CD4-positive, alpha-beta T cell treated with Interleukin-17A for 1 hour (primary cell): ENCODE results near the gene FASN.

ENCODE experiments used
- DNase-seq: peaks from one replicate; pipeline ENCODE4 v3.0.0-alpha.2; 2020

FASN gene

GRCh38 chr17:82072827-82073226 is 25.2 kb downstream of the FASN start:
- no peak for DNase-seq

GRCh38 chr17:82070611-82071010 is 27.4 kb downstream of the FASN start:
- no peak for DNase-seq

DNA sequence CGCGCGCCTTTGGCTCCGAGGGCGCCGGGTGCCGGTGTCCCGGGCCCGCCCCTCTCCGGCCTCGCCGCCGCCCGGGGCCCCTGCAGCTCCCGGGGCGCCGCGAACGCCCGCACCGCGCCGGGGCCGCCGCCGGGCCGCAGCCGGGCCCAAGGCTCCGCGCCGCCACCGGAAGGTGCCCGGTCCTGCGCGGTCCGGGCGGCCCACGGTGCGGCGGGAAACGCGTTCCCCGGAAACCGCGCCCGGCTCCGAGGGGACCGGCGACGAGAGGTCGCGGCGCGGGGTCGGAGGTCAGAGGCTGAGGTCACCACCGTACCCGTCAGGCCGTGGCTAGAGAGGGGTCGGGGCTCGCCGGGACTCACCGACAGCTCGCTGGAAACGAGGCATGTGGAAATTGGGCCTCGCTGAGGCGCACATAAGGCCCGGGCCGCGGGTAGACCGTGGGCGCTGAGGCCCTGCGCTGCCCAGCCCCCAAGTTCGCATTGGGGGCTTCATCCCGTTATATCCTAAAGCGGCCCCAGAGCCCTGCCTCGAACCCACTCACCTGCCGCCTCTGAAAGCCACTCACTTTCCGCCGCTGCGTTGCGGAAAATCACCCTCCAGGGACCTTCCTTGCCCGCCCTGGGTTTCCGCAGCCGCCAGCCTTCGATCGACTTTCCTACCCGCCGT is 32.3 kb downstream of the FASN start, which contains the start of gene DUS1L:
DUS1L (minus strand) TSS at position 167 of the 666 bp plus-strand sequence. CDS start 745 bp downstream, outside the sequence.
- DNase-seq: peak; percentile 75

DNA sequence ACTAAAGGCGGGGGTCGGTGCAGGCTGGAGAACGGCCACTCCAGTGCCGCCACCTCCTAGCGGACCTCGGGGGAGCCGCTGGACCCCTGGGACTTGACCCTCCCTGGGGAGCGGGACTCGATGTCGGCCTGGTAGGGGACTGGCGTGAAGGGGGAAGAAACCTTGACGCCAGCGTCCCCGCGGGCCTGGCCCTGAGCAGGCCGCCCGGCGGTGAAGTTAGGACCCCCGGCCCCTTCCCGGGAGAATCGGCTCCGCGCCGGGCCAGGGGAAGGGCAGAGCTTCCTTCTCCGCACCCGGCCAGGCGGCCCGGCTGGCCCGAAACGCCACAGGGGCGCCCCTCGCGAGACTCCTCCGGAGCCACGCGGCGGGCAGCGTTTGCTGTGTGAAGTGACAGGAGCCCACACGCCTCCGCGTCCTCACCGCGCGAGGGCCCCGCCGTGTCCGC is 32.8 kb downstream of the FASN start:
- DNase-seq: no peak

DNA sequence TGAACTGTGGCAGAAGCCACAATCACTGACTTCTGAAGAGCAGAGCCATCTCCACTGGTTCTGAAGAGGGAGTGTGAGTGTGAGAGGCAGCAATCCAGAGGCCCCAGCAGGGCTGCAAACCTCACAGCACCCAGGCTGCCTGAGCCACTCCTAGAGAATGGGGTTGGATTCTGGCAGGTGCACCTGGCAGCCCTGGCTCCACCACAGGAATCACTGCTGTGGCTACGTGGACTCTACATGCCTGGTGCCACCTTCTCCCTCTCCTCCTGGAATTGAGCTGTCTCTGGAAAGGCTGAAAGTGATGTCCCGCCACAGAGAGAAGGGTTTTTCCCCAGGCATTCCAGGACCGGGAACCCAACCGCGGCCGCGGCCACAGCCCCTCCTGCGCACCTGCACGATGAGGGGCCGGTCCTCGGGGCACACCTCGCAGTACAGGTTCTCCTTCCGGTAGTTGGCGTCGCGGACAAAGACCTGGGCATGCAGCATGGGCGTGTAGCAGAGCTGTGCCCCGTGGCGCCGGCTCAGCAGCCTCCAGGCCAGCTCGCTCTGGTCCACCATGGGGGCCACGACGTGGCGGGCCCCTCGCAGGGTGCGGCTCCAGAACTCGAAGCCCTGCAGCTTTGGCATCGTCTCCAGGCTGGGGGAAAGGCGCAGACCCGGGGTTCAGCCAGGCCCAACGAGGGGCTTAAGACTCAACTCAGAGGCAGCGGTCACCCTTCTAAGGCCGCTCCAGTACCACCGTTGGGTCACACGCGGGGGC is 33.4 kb downstream of the FASN start:
- DNase-seq: no peak

GRCh38 chr17:82063424-82064415 is 34.3 kb downstream of the FASN start:
- DNase-seq: no peak

- no peak for DNase-seq
Measured at GRCh38 chr17:82062984-82063368, 35.1 kb downstream of the FASN start.

DNA sequence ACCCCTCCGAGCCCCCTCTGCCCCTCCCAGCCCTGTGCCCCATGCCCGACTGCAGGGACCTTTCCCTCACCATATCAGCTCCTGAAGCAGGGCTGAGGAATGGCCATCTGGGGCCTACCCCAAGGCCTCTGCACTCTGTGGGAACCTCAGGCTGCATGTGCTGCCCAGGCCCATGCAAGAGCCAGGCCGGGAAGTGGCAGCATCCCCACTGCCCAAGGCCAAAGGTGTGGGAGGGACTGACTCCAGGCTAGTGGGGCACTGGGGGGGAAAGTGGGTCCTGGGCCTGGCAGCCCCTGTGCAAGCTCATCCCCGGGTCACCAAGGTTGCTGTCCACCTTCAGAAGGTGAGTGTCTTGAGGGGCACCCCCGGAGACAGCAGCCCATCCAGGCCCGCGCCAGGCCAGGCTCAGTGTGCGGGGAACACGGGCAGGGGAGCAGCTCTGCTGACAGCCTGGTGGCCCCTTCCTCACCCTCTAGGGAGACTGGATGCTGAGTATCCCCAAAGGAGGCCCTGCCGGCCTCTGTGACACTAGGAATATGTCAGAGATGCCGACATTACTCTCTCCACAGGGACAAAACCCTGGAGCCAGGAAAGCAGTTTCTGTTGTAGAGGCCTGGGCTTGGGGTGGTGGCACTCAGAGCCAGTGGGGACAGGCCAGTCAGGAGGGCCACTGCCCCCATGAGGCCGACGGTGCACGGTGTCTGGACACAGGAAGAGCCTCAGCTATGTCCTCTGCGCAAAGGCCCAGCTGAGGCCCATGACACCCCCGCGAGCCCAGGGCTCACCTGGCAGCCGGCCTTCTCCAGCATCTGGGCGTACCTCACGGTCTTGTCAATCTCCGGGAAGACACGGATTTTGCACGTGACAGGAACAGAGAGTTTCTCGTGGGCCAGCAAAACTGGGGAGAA is 35.7 kb downstream of the FASN start:
- no peak for DNase-seq

GRCh38 chr17:82061047-82061925 is 36.8 kb downstream of the FASN start:
- no peak for DNase-seq

GRCh38 chr17:82060614-82061013 is 37.4 kb downstream of the FASN start:
- DNase-seq: no peak

DNA sequence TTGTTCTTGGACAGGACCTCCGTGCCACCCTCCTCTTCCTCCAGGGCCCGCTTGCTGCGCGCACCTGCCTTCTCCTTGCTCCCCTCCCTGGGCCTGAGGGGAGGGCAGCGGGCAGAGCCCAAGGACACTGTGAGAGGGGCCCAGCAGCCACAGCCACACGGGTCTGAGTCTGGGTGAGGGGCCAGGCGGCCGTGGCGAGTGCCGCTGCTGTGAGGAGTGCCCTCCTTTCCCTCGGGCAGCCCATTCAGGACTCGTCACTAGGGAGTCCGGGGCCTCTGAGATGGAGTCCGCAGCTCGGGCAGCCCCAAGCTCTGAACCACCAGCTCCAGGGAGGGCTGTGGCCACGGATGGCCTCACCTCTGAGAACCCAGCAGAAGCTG is 38.0 kb downstream of the FASN start:
- DNase-seq: no peak

- DNase-seq: no peak
Measured at GRCh38 chr17:82059272-82060000, 38.6 kb downstream of the FASN start.

DNA sequence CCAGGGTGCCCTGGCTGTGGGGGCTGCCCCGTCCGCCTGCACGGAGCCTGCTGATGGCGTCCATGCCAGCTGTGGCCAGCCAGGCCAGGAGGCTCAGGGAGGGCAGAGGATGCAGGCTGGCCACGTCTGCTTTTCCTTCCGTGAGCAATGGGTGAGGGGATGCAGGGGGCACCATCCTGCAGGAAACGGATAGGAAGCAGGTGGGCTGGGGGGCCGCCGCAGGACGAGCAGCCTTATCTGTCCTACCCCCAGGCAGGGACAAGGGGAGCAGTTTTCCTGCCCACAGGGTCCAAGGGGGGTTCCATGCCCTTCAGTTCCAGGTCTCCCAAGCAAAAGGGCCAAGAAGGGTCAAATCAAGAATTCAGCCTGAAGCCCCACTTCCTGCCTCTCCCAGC is 39.2 kb downstream of the FASN start:
- DNase-seq: no peak

- no peak for DNase-seq
Measured at GRCh38 chr17:82058230-82058854, 39.7 kb downstream of the FASN start.

DNA sequence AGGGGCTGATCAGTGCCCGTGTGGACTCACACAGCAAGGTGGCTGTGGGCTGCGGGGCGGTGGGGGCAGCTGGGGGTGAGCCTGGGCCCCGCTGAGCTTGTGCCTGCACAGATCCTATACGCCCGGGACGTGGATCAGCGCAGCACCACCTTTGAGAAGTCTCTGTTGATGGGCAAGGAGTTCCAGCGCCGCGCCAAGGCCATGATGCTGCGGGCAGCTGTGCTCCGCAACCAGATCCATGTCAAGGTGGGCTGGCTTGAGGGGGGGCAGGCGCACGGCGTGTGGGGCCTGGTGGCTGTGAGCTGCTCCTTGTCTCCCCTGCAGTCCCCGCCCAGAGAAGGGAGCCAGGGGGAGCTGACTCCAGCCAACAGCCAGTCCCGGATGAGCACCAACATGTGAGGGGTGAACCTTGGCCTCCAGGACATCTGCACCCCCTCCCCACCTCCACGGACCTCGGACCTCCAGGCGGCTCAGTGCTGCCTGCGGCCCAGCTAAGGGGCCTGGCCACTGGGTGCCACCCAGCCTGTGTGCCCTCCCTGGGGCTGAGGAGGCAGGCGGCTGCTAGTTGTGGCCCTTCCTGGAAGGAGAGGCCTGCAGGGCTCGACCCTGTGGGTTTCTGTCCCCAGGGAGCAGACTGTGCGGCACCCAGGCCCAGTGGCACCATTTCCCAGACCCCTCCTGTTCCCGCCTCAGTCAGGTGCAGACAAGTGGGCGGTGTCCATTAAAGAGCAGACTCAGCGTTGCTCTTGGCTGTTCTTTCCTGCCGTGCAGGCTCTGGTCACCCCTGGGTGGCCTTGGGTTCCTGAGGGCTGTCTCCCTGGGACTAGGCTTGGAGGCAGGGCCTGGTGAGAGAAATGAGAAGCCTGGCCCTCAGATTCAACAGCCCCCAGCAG is 41.1 kb downstream of the FASN start:
- no peak for DNase-seq

DNA sequence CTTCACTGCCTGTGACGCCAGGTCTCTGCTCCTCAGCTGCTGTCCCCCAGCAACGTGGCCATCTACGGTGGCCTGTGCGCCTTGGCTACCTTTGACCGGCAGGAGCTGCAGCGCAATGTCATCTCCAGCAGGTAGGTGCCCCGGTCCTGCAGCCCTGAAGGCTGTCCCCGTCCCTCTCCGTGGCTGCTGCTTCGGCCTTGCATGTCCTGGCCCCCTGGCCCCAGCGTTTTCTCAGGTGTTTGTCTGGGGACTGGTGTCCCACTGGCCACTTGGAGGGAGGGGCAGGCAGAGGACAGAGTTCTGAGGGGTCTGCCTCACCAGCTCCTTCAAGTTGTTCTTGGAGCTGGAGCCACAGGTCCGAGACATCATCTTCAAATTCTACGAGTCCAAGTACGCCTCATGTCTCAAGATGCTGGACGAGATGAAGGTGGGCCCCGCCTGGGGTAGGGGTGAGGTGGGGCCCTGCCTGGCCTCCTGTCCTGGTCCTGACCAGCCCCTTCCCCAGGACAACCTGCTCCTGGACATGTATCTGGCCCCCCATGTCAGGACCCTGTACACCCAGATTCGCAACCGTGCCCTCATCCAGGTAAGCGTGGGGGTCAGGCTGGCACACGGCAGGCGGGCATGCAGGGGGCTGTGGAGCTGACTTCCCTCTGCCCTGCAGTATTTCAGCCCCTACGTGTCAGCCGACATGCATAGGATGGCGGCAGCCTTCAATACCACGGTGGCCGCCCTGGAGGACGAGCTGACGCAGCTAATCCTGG is 41.9 kb downstream of the FASN start:
- no peak for DNase-seq

DNA sequence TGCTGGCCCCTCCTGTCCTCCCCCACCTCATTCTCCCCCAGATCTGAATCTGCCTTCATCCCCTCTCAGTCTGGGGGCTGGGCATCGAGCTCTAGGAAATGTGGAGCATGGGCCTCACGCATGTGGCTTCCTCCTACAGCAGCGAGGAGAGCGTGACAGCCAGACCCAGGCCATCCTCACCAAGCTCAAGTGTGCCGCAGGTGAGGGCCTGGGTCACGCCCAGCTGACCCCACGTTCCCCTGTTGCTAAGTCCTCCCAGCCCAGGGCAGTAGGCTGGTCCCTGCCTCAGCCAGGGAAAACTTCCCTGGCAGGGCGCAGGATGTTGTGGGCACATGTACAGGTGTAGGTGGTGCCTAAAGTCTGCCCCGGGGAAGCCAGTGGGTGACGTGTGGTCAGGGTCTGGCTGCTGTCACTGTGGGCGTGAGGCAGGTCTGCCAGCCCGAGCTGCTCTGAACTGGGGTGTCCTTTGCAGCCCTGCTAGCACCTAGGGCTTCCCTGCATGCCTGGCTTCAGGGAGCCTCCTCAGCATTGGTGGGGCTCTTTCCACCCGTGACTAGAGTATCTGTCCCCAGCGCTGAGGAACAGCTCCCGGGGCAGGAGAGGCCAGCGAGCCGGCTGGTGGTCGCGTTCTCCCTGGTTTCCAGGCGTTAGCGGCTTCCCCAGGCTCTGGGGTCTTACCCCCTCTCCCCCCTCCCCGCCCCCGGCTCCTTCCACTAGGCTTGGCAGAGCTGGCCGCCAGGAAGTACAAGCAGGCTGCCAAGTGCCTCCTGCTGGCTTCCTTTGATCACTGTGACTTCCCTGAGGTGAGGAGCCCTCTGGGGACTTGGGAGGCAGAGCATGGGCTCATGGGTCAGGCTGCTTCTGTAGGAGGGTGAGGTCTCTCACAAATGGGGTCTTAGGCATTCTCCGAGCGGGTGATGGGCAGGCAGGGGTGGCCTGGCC is 42.7 kb downstream of the FASN start:
- DNase-seq: no peak
